DMS 273 (cell line): ENCODE data around the gene LGR6.
A peak's percentile ranks its signal among the peaks of the same experiment; 100 is the strongest.
"Not testable (repeated sequence)": the region's sequence is repeated elsewhere in the genome, so short reads cannot be mapped to it uniquely, and the experiment has no call there.

Experiments
- DNase-seq: peaks from one replicate; lab custom pipeline; 2025; ENCODE audit not compliant: unreplicated experiment; lab: John Stamatoyannopoulos, UW

Gene LGR6

GRCh38 chr1:202193614-202194327 is at the start of gene LGR6:
Gene LGR6 (plus strand): TSS chr1:202193799. CDS start chr1:202193990, 191 bp downstream.
- peak; percentile 51 for DNase-seq

DNA sequence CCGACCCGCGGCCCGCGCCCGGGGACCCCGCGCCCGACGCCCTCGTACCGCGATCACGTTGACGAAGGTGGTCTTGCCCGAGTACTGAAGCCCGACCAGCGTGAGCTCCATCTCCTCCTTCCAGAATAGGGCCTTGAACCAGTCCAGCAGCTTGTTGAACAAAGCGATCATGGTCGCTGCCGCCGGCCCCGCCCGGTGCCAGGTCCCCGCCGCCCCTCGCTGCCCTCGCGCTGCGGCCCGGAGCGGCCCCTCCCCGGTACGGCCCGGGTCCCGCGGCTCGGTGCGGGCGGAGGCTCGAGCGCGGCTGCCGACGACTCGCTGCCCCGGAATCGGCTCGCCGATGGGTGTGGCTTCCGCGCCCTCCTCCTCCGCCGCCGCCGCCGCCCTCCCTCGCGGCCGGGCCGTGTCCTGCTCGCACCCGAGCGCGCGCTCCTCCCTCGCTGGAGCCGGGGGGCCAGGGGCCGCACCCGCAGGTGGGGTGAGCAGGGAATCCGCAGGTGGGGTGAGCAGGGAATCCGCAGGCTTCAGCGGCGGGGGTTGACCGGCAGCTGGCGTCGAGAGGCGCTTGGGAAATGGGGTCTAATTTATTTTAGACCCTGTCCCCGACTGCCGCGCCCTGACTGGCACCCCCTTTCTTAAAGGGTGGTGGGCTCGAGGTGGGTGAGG is 49.1 kb upstream of the LGR6 start, which contains the start of gene ARL8A:
Gene ARL8A, minus strand, starts transcription at position 336 of the 666 bp plus-strand sequence. Its CDS starts 165 bp downstream, at position 171.
- peak; percentile 82 for DNase-seq

- no peak for DNase-seq
These were observed 48.4 kb upstream of the LGR6 start for GRCh38 chr1:202145068-202145743.

DNA sequence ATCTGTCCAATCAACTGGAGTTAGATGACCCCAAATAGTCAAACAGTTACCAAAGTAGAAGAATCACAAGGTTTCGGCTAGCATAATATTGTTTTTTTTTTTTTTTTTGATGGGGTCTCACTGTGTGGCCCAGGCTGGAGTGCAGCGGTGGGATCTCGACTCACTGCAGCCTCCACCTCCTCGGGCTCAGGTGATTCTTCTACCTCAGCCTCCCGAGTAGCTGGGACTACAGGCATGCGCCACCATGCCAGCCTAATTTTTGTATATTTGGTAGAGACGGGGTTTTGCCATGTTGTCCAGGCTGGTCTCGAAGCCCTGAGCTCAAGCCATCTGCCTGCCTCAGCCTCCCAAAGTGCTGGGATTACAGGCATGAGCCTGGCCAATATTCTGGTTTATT is 47.9 kb upstream of the LGR6 start:
- not testable (repeated sequence) for DNase-seq

DNA sequence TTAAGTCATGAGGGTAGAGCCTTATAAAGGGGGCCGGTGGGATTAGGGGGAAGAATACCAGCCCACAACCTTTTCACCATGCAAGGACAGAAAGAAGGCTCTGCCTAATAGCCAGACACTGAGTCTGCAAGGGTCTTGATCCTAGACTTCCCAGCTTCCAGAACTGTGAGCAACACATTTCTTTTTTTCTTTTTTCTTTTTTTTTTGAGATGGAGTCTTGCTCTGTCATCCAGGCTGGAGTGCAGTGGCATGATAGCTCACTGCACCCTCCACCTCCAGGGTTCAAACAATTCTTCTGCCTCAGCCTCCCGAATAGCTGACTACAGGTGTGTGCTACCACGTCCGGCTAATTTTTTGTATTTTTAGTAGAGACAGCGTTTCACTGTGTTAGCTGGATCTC is 47.3 kb upstream of the LGR6 start:
- DNase-seq: no peak

- no peak for DNase-seq
These were observed 46.6 kb upstream of the LGR6 start for GRCh38 chr1:202146993-202147392.

DNA sequence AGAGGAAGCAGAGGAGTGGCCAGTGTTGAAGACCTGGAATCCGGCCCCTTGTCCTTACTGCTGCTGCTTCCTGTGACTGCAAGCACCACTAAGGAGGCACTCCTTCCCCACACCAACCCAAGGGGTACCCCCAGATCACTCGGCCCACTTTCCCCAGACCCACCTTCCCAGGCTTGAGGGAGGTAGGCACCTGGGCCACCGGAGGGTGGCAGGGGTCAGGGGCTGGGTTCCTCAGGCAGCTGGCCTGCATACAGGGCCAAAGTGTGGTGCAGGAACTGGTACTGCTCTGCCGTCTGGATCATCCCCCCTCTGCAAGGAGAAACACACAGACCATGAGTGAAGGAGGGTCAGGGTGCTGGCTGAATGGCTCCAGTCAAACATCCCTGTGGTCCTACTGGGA is 45.2 kb upstream of the LGR6 start:
- DNase-seq: no peak

DNA sequence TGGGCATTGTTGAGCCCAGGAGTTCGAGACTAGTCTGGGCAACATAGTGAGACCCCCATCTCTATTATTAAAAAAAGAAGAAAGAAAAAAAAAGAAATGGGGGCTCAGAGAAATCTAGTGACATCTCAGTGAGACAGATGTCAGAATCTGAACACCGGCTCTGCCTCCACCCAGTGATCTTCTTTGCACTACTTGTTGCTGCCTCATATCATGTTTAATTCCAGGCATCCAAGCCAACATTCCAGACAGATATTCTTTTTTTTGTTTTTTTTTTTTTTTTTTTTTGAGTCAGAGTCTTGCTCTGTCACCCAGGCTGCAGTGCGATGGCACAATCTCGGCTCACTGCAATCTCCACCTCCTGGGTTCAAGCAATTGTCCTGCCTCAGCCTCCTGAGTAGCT is 44.0 kb upstream of the LGR6 start:
- no peak for DNase-seq

GRCh38 chr1:202150187-202150586 is 43.4 kb upstream of the LGR6 start:
- DNase-seq: no peak

DNA sequence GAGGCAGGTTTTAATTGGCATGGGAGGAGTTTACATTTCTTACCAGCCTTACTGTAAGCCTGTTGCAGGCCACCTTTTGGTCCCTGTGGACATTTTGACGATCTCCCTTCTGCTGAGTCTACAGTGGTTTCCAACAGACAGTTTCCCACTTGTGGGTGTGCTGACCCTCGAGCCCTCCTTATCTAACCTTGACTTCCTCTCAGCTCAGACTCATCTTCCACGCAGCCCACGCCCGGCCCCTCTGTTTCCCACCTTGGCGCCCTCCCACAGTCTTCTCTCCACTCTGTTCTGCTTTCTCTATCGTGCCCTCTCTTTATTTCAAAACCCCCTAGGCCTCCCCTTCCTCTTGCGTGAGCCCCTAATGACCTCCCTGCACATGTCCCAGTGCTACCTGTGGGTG is 43.0 kb upstream of the LGR6 start:
- no peak for DNase-seq

DNA sequence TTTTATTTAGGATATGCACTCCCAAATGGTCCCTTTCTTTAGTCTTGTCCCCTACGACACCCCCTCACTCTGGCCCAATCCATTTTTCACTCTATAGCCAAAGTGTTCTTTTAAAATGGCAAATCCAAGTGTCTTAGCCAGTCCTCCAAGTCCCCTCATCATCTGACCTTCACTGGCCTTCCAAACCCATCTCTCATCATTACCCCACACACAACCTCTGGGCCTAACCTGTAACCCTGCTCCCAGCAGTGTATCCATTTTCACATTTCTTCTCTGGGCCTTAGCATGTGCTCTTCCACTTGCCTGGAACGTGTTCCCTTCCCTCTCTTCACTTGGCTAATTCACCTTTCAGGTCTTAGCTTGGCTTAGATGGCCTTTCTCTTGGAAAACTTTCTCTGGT is 42.6 kb upstream of the LGR6 start:
- DNase-seq: no peak

DNA sequence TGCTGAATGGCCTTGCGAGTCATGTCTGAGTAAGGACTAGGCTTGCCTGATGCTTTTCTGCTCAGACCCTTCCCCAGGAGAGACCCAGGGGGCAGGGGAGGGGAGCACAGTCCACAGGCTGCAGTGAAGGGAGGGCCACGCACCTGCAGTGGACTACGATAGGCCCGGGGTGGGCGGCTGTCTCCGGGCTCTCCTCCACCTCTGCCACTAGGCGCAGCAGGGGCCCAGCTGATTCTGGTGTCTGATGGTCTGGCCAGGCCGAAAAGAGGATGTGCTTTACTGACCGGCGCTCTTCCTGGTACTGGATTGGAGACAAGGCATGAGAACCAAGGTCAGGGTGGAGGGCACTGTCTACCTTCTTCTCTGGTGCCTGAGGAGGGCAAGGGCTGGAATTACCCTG is 41.2 kb upstream of the LGR6 start:
- no peak for DNase-seq

GRCh38 chr1:202153284-202153683 is 40.3 kb upstream of the LGR6 start:
- no peak for DNase-seq

GRCh38 chr1:202154148-202154765 is 39.3 kb upstream of the LGR6 start:
- no peak for DNase-seq

GRCh38 chr1:202154766-202155477 is 38.7 kb upstream of the LGR6 start:
- DNase-seq: peak; percentile 90

GRCh38 chr1:202155478-202156021 is 38.0 kb upstream of the LGR6 start:
- peak; percentile 70 for DNase-seq

- no peak for DNase-seq
These were observed 37.0 kb upstream of the LGR6 start for GRCh38 chr1:202156590-202156989.

DNA sequence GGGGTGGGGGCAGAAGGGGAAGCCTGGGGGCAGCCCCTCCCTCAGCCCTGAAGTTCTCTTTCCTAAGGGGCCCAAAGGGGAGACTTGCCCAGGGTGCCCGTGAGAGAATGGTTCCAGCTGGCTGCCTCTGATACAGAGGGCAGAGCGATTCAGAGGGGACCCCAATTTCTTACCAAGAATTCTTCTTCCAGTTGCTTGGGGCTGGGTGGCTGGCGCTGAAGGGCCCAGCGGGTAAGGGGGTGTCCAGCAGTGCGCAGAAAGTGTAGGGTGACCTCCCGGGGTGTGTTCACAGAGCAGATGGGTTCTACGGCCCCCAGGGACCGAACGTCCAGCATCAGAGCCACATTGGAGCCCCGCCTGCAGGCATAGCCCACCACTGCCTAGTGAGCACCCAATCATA is 35.7 kb upstream of the LGR6 start:
- no peak for DNase-seq

DNA sequence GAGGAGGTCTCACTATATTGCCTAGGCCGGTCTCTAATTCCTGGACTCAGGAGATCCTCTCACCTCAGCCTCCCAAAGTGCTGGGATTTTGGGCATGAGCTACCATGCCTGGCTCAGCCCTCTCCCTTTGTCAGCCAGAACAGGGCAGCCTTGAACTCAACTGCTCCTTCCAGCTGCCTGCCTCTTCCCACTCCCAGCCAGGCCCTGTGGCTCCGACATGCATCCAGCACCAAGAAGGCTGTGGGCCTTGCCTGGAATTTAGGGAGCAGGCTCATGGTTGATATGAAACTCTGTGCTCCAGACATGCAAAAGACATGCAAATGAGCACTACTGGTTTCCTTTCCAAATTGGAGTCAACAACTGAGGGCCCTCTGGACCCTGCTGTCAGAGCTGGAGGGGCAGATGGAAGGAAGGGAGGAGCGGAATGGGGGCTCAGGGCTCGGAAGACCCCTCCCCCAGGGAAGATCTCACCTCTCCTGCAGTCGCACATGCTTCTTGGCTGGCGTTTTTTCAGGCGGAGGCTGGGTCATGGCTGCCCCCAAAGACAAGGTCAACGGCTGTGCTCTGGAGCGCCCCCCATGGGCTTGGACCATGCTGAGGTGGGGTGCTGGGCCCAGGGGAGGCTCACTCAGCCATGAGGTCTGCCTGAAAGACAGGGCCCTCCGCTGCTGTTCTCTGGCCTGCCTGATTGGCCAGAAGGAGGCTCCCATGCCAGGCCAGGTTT is 34.6 kb upstream of the LGR6 start:
- no peak for DNase-seq
